Aorta (tissue), 5 donors: ENCODE data around the gene DBH. TPM values are rescaled to one million over a fixed set of nuclear protein-coding genes. Genes with fewer than 3 reads are reported as not detected.

ENCODE experiments used
- ATAC-seq: fragments of 200-7000 bp; cut with Tn5 transposase; one replicate; pipeline ENCODE4 v1.9.1; 2022; ENCODE audit warnings: moderate library complexity; ENCODE audit not compliant: low FRiP score
- DNase-seq, 2 donors: peaks; one replicate each; pipeline ENCODE4 v3.0.0-alpha.2; 2020
- H3K27ac ChIP-seq, 2 donors: one replicate each; pipeline ENCODE4 v1.5.1; 2013; ENCODE audit warnings: low read length in 2 of 2, mild to moderate bottlenecking in 2 of 2, moderate library complexity in 2 of 2, control low read depth in 1 of 2, inconsistent platforms in 1 of 2, low read depth in 1 of 2
- H3K27me3 ChIP-seq, 2 donors: one replicate each; pipeline ENCODE4 v1.6.1; 2013; ENCODE audit warnings: control low read depth in 1 of 2, low read length in 1 of 2, mild to moderate bottlenecking in 1 of 2, moderate library complexity in 1 of 2; ENCODE audit not compliant: insufficient read depth in 2 of 2, control insufficient read depth in 1 of 2
- H3K36me3 ChIP-seq, 2 donors: one replicate each; pipeline ENCODE4 v1.6.1; 2013; ENCODE audit warnings: control low read depth in 1 of 2, low read length in 1 of 2, mild to moderate bottlenecking in 1 of 2; ENCODE audit not compliant: insufficient read depth in 2 of 2, control insufficient read depth in 1 of 2
- H3K4me1 ChIP-seq, 2 donors: one replicate each; pipeline ENCODE4 v1.6.1; 2013; ENCODE audit warnings: low read length in 2 of 2, control low read depth in 1 of 2, mild to moderate bottlenecking in 1 of 2, moderate library complexity in 1 of 2; ENCODE audit not compliant: insufficient read depth in 2 of 2, control insufficient read depth in 1 of 2
- H3K4me3 ChIP-seq, 2 donors: one replicate each; pipeline ENCODE4 v1.5.1; 2013; ENCODE audit warnings: low read length in 2 of 2, control low read depth in 1 of 2, mild to moderate bottlenecking in 1 of 2
- H3K9me3 ChIP-seq: one replicate; pipeline ENCODE4 v1.6.1; 2013; ENCODE audit warnings: mild to moderate bottlenecking, low read length; ENCODE audit not compliant: control insufficient read depth
- WGBS, 2 donors: extraction: QIAGEN DNeasy Blood & Tissue Kit; methylation state at CpG; one replicate each; pipeline ENCODE4 v1.1.7; 2013; 5-methylcytosine and 5-hydroxymethylcytosine counted together
- intact Hi-C, 2 donors: fragments of 100-400 bp; cut with DNase I; formaldehyde crosslinking; loops; one replicate each; pipeline versions ENCODE4 v1.14.2 to v1.15.0; 2022
- polyA plus RNA-seq, 2 donors: library from polyadenylated mRNA; stranded (reverse); fragments of 200-250 nt; gene quantifications; one replicate each; pipeline ENCODE4 v1.2.3, GENCODE V29; 2013
- total RNA-seq, 2 donors: library from RNA; stranded (reverse); fragmentation: NEBNext Ultra II Directional; extraction: Animal tissue kit (Norgen Biotek cat#: 25700); gene quantifications; one replicate each; pipeline ENCODE4 v1.2.1, GENCODE V29; 2021
- donor health status: healthy with polysubstance abuse.
- donor health status: Bipolar disorder and iron deficiency.
- donor health status: DM: no; HTN: no; CAD: no.
- donor health status: DM: no; HTN: no; CAD: no.
- donor health status: DM: yes; HTN: yes; CAD: no.

Gene DBH
- total and polyA plus RNA-seq, 4 donors: not detected

GRCh38 chr9:133707065-133707762 is 71.1 kb downstream of the DBH start:
- ATAC-seq: no peak
- Histone ChIP-seq H3K27me3 (no peaks in the 10 kb centered on the region), H3K27ac (no peak overlapping the region), H3K4me3 (no peak overlapping the region), H3K4me1 (no peaks in the 10 kb centered on the region), H3K36me3 (no peaks in the 10 kb centered on the region), H3K9me3 (no peaks in the 10 kb centered on the region)
- intact Hi-C loops: no loop called here
- peak; percentile 42 to 63 for DNase-seq
- 56 to 63% methylated on average over 17 of the region's 17 CpGs for WGBS, 2 donors

- no peak overlapping the region for H3K4me3 ChIP-seq
- H3K4me1 ChIP-seq: no peaks in the 10 kb centered on the region
- 82 to 84% methylated on average over 15 of the region's 15 CpGs for WGBS, 2 donors
- ATAC-seq (no peak), DNase-seq (peak in 1 of 2 donors; percentile 39)
- H3K9me3 ChIP-seq: no peaks in the 10 kb centered on the region
- H3K27me3 ChIP-seq: no peaks in the 10 kb centered on the region
- no peaks in the 10 kb centered on the region for H3K36me3 ChIP-seq
- H3K27ac ChIP-seq: no peak overlapping the region
- intact Hi-C loops: no loop called here
These were observed 71.6 kb downstream of the DBH start for GRCh38 chr9:133707763-133708245.

- Histone ChIP-seq H3K36me3 (no peaks in the 10 kb centered on the region), H3K4me1 (no peaks in the 10 kb centered on the region), H3K27me3 (no peaks in the 10 kb centered on the region), H3K4me3 (no peak overlapping the region), H3K27ac (no peak overlapping the region), H3K9me3 (no peaks in the 10 kb centered on the region)
- intact Hi-C loops: no loop called here
- WGBS, 2 donors: 90 to 91% methylated on average over 27 to 30 of the region's 30 CpGs
- ATAC-seq (no peak), DNase-seq (peak; percentile 34 to 63)
These were observed 72.3 kb downstream of the DBH start for GRCh38 chr9:133708246-133709014.

Other genes with a start within 250 kb of the DBH start
- 10 to 100 TPM; 10.8 to 19.1 TPM for gene REXO4, start 218.4 kb upstream of the DBH start, total RNA-seq
- gene REXO4, start 218.4 kb upstream of the DBH start, polyA plus RNA-seq: 10 to 100 TPM; 13.5 to 15.0 TPM
- gene ADAMTS13, start 214.0 kb upstream of the DBH start, total RNA-seq: 1 to 10 TPM; 1.3 to 3.6 TPM
- gene ADAMTS13, start 214.0 kb upstream of the DBH start, polyA plus RNA-seq: 10 to 100 TPM in 1 of 2 donors, 1 to 10 TPM in 1; 2.0 to 11.9 TPM
- gene CACFD1, start 176.4 kb upstream of the DBH start, total RNA-seq: 10 to 100 TPM; 11.5 to 15.9 TPM
- gene CACFD1, start 176.4 kb upstream of the DBH start, polyA plus RNA-seq: 10 to 100 TPM in 1 of 2 donors, 1 to 10 TPM in 1; 8.1 to 14.5 TPM
- 1 to 10 TPM; 3.3 to 5.8 TPM for gene SLC2A6, start 157.3 kb upstream of the DBH start, total RNA-seq
- 1 to 10 TPM; 1.5 to 2.6 TPM for gene SLC2A6, start 157.3 kb upstream of the DBH start, polyA plus RNA-seq
- gene MYMK, start 111.4 kb upstream of the DBH start, total RNA-seq: not detected
- gene MYMK, start 111.4 kb upstream of the DBH start, polyA plus RNA-seq: not detected
- gene ADAMTSL2, start 101.7 kb upstream of the DBH start, total RNA-seq: 10 to 100 TPM in 1 of 2 donors, 1 to 10 TPM in 1; 1.9 to 20.9 TPM
- gene ADAMTSL2, start 101.7 kb upstream of the DBH start, polyA plus RNA-seq: under 1 TPM in 1 of 2 donors, not detected in 1; 0.38 TPM
- gene FAM163B, start 27.0 kb upstream of the DBH start, total RNA-seq: not detected
- gene FAM163B, start 27.0 kb upstream of the DBH start, polyA plus RNA-seq: not detected
- 1 to 10 TPM in 1 of 2 donors, under 1 TPM in 1; 0.84 to 3.0 TPM for gene SARDH, start 102.0 kb downstream of the DBH start, total RNA-seq
- gene SARDH, start 102.0 kb downstream of the DBH start, polyA plus RNA-seq: 1 to 10 TPM in 1 of 2 donors, not detected in 1; 2.0 TPM